ENCODE measurements around the gene QRICH1.

GRCh38 chr3:49004352-49005302 is 89.2 kb downstream of the QRICH1 start:
- no peak for TF ChIP-seq NR2C2 (CRISPR knock-in tag; IDR thresholded peaks at IDR 0.05)
- TF ChIP-seq GABPB1 (CRISPR knock-in tag; IDR thresholded peaks at IDR 0.05): no peak
- TF ChIP-seq ESRRA (CRISPR knock-in tag; IDR thresholded peaks at IDR 0.05; ENCODE audit: borderline replicate concordance): no peak
- no peak for TF ChIP-seq ZNF121 (CRISPR knock-in tag; IDR thresholded peaks at IDR 0.05)
- no peak for TF ChIP-seq JUN (CRISPR knock-in tag; IDR thresholded peaks at IDR 0.05)
- TF ChIP-seq OVOL2 (CRISPR knock-in tag; IDR thresholded peaks at IDR 0.05; ENCODE audit: borderline replicate concordance): no peak
- no peak for TF ChIP-seq USF2 (CRISPR knock-in tag; IDR thresholded peaks at IDR 0.05)
- no peak for TF ChIP-seq CTCF (IDR thresholded peaks at IDR 0.05)
- no peak for TF ChIP-seq SP1 (CRISPR knock-in tag; conservative IDR thresholded peaks at IDR 0.05)

Measured in WTC11 (cell line).